ENCODE measurements around the gene MTX1. TPM values are rescaled to one million over a fixed set of nuclear protein-coding genes. Genes with fewer than 3 reads are reported as not detected.

The MTX1 gene
- total and polyA plus RNA-seq, 2 of the 4 experiments (the other 2 are of a cell fraction) = 67.2 to 73.7 TPM

- no peak overlapping the region for H3K4me3 ChIP-seq (ENCODE audit: insufficient read depth, low read depth, low read length)
- H3K9me1 ChIP-seq (ENCODE audit: insufficient read depth, low read length) = peaks cover 20% of the 10 kb centered on the region
- H2BK15ac ChIP-seq (ENCODE audit: low read depth, low read length) = 0 out of 3 replicates have a peak overlapping the region, but pooled peaks have one; percentile 14
- no peak overlapping the region for H2AK9ac ChIP-seq (replicated peaks; ENCODE audit: low read depth, low read length, poor library complexity)
- in situ Hi-C loops (cut with MboI; ENCODE audit: low sequenced_read_pairs) (no loop called here), intact Hi-C loops (cut with micrococcal nuclease) (no loop called here), dilution Hi-C loops (cut with HindIII; ENCODE audit: low sequenced_read_pairs, unreplicated experiment) (no loop called here)
- no peak overlapping the region for H4K5ac ChIP-seq (ENCODE audit: low read depth, low read length)
- no peak overlapping the region; the same call in 1 of the 2 replicates for H3K27ac ChIP-seq (ENCODE audit: insufficient read depth, low read length)
- H2AK5ac ChIP-seq (ENCODE audit: low read depth, low read length) = peak overlapping the region; percentile 27; the same call in 1 of the 2 replicates
- POLR2A ChIA-PET (ENCODE audit: unreplicated experiment) = interaction anchor here (0.6 to 1.0 kb wide), 2 partner anchors 16 to 517 kb away, joined by 3 to 4 read pairs; no protein-coding TSS in a partner anchor
- H3K14ac ChIP-seq (replicated peaks; ENCODE audit: low read depth, low read length) = no peak overlapping the region
- DNase-seq (no peak), ATAC-seq (ENCODE audit: low read depth) (no peak)
- H3K36me3 ChIP-seq (ENCODE audit: control insufficient read depth, insufficient read depth, low read length) = no peaks in the 10 kb centered on the region; the same call in 1 of the 2 replicates
- CTCF ChIA-PET = interaction anchor here (1.1 to 4.8 kb wide), 2 partner anchors 16 to 28 kb away, joined by 3 to 18 read pairs; no protein-coding TSS in a partner anchor
- peaks cover 18 to 47% of the 10 kb centered on the region in 2 experiments for H3K79me1 ChIP-seq (ENCODE audit: low read depth in 1 of 2, low read length in 2 of 2)
- no peak overlapping the region for H2AFZ ChIP-seq (replicated peaks; ENCODE audit: low read length, poor library complexity)
- peaks cover 3% of the 10 kb centered on the region; the same call in 1 of the 2 replicates for H4K20me1 ChIP-seq (ENCODE audit: insufficient read depth, low read length)
- peak overlapping the region; percentile 37; the same call in 1 of the 2 replicates for H2BK20ac ChIP-seq (ENCODE audit: low read depth, low read length)
- H2BK5ac ChIP-seq (ENCODE audit: low read depth, low read length, poor library complexity, severe bottlenecking) = no peak overlapping the region
- H3K18ac ChIP-seq (ENCODE audit: low read depth, low read length) = no peak overlapping the region
- peak overlapping the region in 1 of 2 experiments; percentile 5; a peak in 1 of 4 replicates for H4K8ac ChIP-seq (ENCODE audit: low read depth in 2 of 2, low read length in 2 of 2)
- H3K27me3 ChIP-seq (ENCODE audit: control insufficient read depth, insufficient read depth, low read length) = no peaks in the 10 kb centered on the region
- TF ChIP-seq MAZ (IDR thresholded peaks at IDR 0.05; ENCODE audit: borderline replicate concordance, low read depth, low read length) (no peak), RAD21 (IDR thresholded peaks at IDR 0.05; ENCODE audit: low read length) (no peak), NFE2L2 (IDR thresholded peaks at IDR 0.05; ENCODE audit: low read depth, low read length) (no peak), SMC3 (IDR thresholded peaks at IDR 0.05; ENCODE audit: low read depth, low read length) (no peak), MAFK (IDR thresholded peaks at IDR 0.05; ENCODE audit: low read depth, low read length) (no peak), CHD1 (IDR thresholded peaks at IDR 0.05; ENCODE audit: low read depth, low read length) (no peak), POLR2A (IDR thresholded peaks at IDR 0.05; ENCODE audit: low read depth, low read length) (no peak), FOS (IDR thresholded peaks at IDR 0.05; ENCODE audit: low read depth, low read length) (no peak), CEBPB (IDR thresholded peaks at IDR 0.05; ENCODE audit: low read depth, low read length) (no peak), USF2 (IDR thresholded peaks at IDR 0.05; ENCODE audit: low read depth, low read length) (no peak), MXI1 (IDR thresholded peaks at IDR 0.05; ENCODE audit: borderline replicate concordance, low read depth, low read length) (no peak)
- no peak overlapping the region for H4K91ac ChIP-seq (ENCODE audit: insufficient read depth, low read depth, low read length)
- H2BK120ac ChIP-seq (ENCODE audit: low read depth, low read length) = peak overlapping the region; percentile 51; the same call in 1 of the 2 replicates
- peaks cover 22% of the 10 kb centered on the region for H3K4me1 ChIP-seq (ENCODE audit: control insufficient read depth, insufficient read depth, low read length)
- BruUV-seq (replicated peaks) = no TSS peak
- WGBS, 2 experiments (ENCODE audit: extremely low coverage in 2 of 2, insufficient read length in 1 of 2) = no CpG with 5 or more reads among the region's 7 CpGs
- no peak overlapping the region for H3K56ac ChIP-seq (ENCODE audit: extremely low read depth, insufficient read depth, low read length)
- H3K23ac ChIP-seq (ENCODE audit: low read depth, low read length) = peak overlapping the region; percentile 73; the same call in 1 of the 2 replicates
- peak overlapping the region; percentile 46; the same call in 1 of the 2 replicates for H3K4ac ChIP-seq (ENCODE audit: low read depth, low read length)
- H3K4me2 ChIP-seq (ENCODE audit: low read depth, low read length) = no peak overlapping the region
- H3K9ac ChIP-seq (ENCODE audit: low read depth, low read length) = no peak overlapping the region
- no peaks in the 10 kb centered on the region for H3K9me3 ChIP-seq (ENCODE audit: control insufficient read depth, insufficient read depth, low read length)
Observed at GRCh38 chr1:155223047-155223446, 14.6 kb downstream of the MTX1 start.
